Natural killer cell (primary cell): ENCODE results near the gene TENM3. TPM values are rescaled to one million over a fixed set of nuclear protein-coding genes. Genes with fewer than 3 reads are reported as not detected.
"Not testable (repeated sequence)": the region's sequence is repeated elsewhere in the genome, so short reads cannot be mapped to it uniquely, and the experiment has no call there.

Experiments used
- ATAC-seq, 3 donors: fragments of 150-1000 bp in 2 of 3; fragments of 200-7000 bp in 1 of 3; cut with Tn5 transposase; 1 replicate in 1 of 3; 2 replicates in 2 of 3; pipeline ENCODE4 v1.10.0; 2021; ENCODE audit warnings: mild to moderate bottlenecking in 2 of 3, moderate library complexity in 2 of 3
- DNase-seq, 2 donors: peaks; one replicate each; pipeline versions ENCODE4 v3.0.0 to v3.0.0-alpha.2; 2013 to 2021; ENCODE audit warnings: mixed read lengths in 1 of 2
- H3K27ac ChIP-seq: one replicate; pipeline ENCODE4 v1.5.1; 2013; ENCODE audit warnings: mild to moderate bottlenecking, low read length
- H3K27me3 ChIP-seq: one replicate; pipeline ENCODE4 v1.6.1; 2013; ENCODE audit warnings: low read length; ENCODE audit not compliant: control insufficient read depth, insufficient read depth
- H3K36me3 ChIP-seq: one replicate; pipeline ENCODE4 v1.6.1; 2013; ENCODE audit warnings: low read length; ENCODE audit not compliant: control insufficient read depth, insufficient read depth
- H3K4me1 ChIP-seq: one replicate; pipeline ENCODE4 v1.6.1; 2013; ENCODE audit warnings: low read length; ENCODE audit not compliant: control insufficient read depth, insufficient read depth
- H3K4me3 ChIP-seq: one replicate; pipeline ENCODE4 v1.5.1; 2013; ENCODE audit warnings: low read length
- H3K9me3 ChIP-seq: one replicate; pipeline ENCODE4 v1.6.1; 2013; ENCODE audit warnings: low read length; ENCODE audit not compliant: control insufficient read depth, insufficient read depth
- H3K27ac Mint-ChIP-seq, 2 donors: one replicate each; pipeline ENCODE4 v1.8.0; 2022; ENCODE audit warnings: mild to moderate bottlenecking in 2 of 2, mixed read lengths in 2 of 2, moderate library complexity in 1 of 2
- H3K27me3 Mint-ChIP-seq, 2 donors: one replicate each; pipeline ENCODE4 v1.8.0; 2022; ENCODE audit warnings: low read depth in 2 of 2, mixed read lengths in 2 of 2
- H3K36me3 Mint-ChIP-seq: one replicate; pipeline ENCODE4 v1.8.0; 2022; ENCODE audit warnings: mixed read lengths
- H3K4me1 Mint-ChIP-seq, 2 donors: one replicate each; pipeline ENCODE4 v1.8.0; 2022; ENCODE audit warnings: mixed read lengths in 2 of 2
- H3K4me3 Mint-ChIP-seq: one replicate; pipeline ENCODE4 v1.8.0; 2022; ENCODE audit warnings: mild to moderate bottlenecking, moderate library complexity, mixed read lengths
- H3K9me3 Mint-ChIP-seq, 2 donors: one replicate each; pipeline ENCODE4 v1.8.0; 2022; ENCODE audit warnings: mixed read lengths in 2 of 2
- CTCF ChIP-seq: fragments of 200-600 bp; IDR thresholded peaks from one replicate; pipeline ENCODE4 v1.8.0; 2022; ENCODE audit warnings: antibody characterized with exemption
- WGBS: methylation state at CpG from one replicate; pipeline ENCODE4 v1.1.7; 2013; ENCODE audit warnings: missing lambda C conversion rate; ENCODE audit not compliant: insufficient coverage; 5-methylcytosine and 5-hydroxymethylcytosine counted together
- intact Hi-C: fragments of 100-400 bp; cut with micrococcal nuclease; formaldehyde crosslinking; loops from one replicate; pipeline ENCODE4 v1.14.2; 2022
- total RNA-seq, 4 donors: library from RNA; stranded (reverse); fragments of 120-200 nt in 1 of 4; gene quantifications; one replicate each; pipeline versions ENCODE4 v1.2.3 to v1.2.4, GENCODE V29; 2013 to 2022

TENM3 gene
- total RNA-seq, 3 donors from 2014 or later (not counting 1 experiment from before 2014, with no cell fraction given), result not detected

- H3K9me3 Mint-ChIP-seq, result peaks cover 4 to 5% of the 10 kb centered on the region in 2 donors
- intact Hi-C loops, result no loop called here
- Histone ChIP-seq H3K36me3 (no peaks in the 10 kb centered on the region), H3K4me3 (no peak overlapping the region), H3K27me3 (no peaks in the 10 kb centered on the region), H3K4me1 (no peaks in the 10 kb centered on the region), H3K27ac (no peak overlapping the region), H3K9me3 (peaks cover 3% of the 10 kb centered on the region)
- no peaks in the 10 kb centered on the region for H3K36me3 Mint-ChIP-seq
- DNase-seq, result no peak
- H3K4me3 Mint-ChIP-seq, result no peak overlapping the region
- H3K27ac Mint-ChIP-seq, result no peak overlapping the region
- 87% methylated on average over 8 of the region's 8 CpGs for WGBS
- H3K4me1 Mint-ChIP-seq, result no peaks in the 10 kb centered on the region
- no peaks in the 10 kb centered on the region for H3K27me3 Mint-ChIP-seq
- no peak for TF ChIP-seq CTCF
- ATAC-seq, result no peak
These were observed 137.6 kb downstream of the TENM3 start for GRCh38 chr4:182380771-182381181.

DNA sequence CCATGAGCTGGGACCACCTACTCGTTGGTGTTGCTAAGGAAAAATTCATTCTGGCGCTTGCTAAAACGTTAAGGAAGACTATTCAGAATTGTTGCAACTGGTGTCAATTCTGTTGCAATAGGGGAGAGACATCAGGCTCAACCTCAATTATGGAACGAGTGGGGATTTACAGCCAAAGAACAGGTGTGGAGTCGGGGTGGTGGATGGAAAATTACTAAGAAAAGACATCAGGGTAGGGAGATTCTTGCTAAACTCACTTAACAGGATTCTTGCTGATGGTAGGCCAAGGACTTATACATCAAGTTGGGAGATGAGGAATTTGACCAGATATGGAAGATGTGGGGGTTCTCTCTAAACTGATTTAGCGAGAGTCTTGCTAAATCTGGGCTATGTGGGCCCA, 139.7 kb downstream of the TENM3 start:
- TF ChIP-seq CTCF, result no peak

GRCh38 chr4:182384631-182385091, 141.5 kb downstream of the TENM3 start:
- no peaks in the 10 kb centered on the region for H3K27me3 ChIP-seq
- H3K27ac Mint-ChIP-seq, result no peak overlapping the region
- H3K9me3 ChIP-seq, result no peaks in the 10 kb centered on the region
- intact Hi-C loops, result no loop called here
- no peak for DNase-seq
- H3K36me3 ChIP-seq, result no peaks in the 10 kb centered on the region
- no peak overlapping the region for H3K4me3 ChIP-seq
- 79% methylated on average over 6 of the region's 6 CpGs for WGBS
- no peaks in the 10 kb centered on the region for H3K4me1 Mint-ChIP-seq
- no peak overlapping the region for H3K4me3 Mint-ChIP-seq
- H3K36me3 Mint-ChIP-seq, result no peaks in the 10 kb centered on the region
- peaks cover 0 to 2% of the 10 kb centered on the region in 2 donors for H3K9me3 Mint-ChIP-seq
- no peak for ATAC-seq
- H3K27me3 Mint-ChIP-seq, result no peaks in the 10 kb centered on the region
- no peaks in the 10 kb centered on the region for H3K4me1 ChIP-seq
- H3K27ac ChIP-seq, result no peak overlapping the region
- TF ChIP-seq CTCF, result no peak

More for the DNA sequence above, 139.7 kb downstream of the TENM3 start:
- Mint-ChIP-seq H3K4me3 (no peak overlapping the region), H3K27ac (no peak overlapping the region), H3K9me3 (peaks cover 2 to 4% of the 10 kb centered on the region in 2 donors), H3K36me3 (no peaks in the 10 kb centered on the region), H3K27me3 (no peaks in the 10 kb centered on the region), H3K4me1 (no peaks in the 10 kb centered on the region)
- Histone ChIP-seq H3K4me3 (no peak overlapping the region), H3K9me3 (peaks cover under 1% of the 10 kb centered on the region), H3K27me3 (no peaks in the 10 kb centered on the region), H3K36me3 (no peaks in the 10 kb centered on the region), H3K27ac (no peak overlapping the region), H3K4me1 (no peaks in the 10 kb centered on the region)
- no peak for ATAC-seq
- 76% methylated on average over 6 of the region's 6 CpGs for WGBS
- no peak for DNase-seq
- intact Hi-C loops, result no loop called here

GRCh38 chr4:182385897-182386296, 142.7 kb downstream of the TENM3 start:
- intact Hi-C loops, result no loop called here
- Mint-ChIP-seq H3K27me3 (no peaks in the 10 kb centered on the region), H3K4me3 (no peak overlapping the region), H3K27ac (no peak overlapping the region), H3K4me1 (no peaks in the 10 kb centered on the region), H3K9me3 (peaks cover 0 to 2% of the 10 kb centered on the region in 2 donors), H3K36me3 (no peaks in the 10 kb centered on the region)
- no peaks in the 10 kb centered on the region for H3K27me3 ChIP-seq
- H3K36me3 ChIP-seq, result no peaks in the 10 kb centered on the region
- H3K4me1 ChIP-seq, result no peaks in the 10 kb centered on the region
- WGBS, result 60% methylated on average over 2 of the region's 2 CpGs
- TF ChIP-seq CTCF, result no peak
- DNase-seq (no peak), ATAC-seq (no peak)
- no peak overlapping the region for H3K4me3 ChIP-seq
- H3K27ac ChIP-seq, result no peak overlapping the region
- no peaks in the 10 kb centered on the region for H3K9me3 ChIP-seq

DNA sequence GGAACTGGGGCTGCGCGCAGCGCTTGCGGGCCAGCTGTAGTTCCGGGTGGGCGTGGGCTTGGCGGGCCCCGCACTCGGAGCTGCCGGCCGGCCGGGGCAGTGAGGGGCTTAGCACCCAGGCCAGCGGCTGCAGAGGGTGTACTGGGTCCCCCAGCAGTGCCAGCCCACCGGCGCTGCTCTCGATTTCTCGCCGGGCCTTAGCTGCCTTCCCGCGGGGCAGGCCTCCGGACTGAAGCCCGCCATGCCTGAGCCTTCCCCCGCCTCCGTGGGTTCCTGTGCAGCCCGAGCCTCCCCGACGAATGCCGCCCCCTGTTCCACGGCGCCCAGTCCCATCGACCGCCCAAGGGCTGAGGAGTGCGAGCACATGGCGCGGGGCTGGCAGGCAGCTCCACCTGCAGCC, 143.4 kb downstream of the TENM3 start:
- H3K4me1 Mint-ChIP-seq, H3K27ac Mint-ChIP-seq, H3K4me1 ChIP-seq, H3K9me3 ChIP-seq, H3K27me3 ChIP-seq, H3K27me3 Mint-ChIP-seq, ATAC-seq, H3K36me3 Mint-ChIP-seq, DNase-seq, intact Hi-C loops, H3K36me3 ChIP-seq, H3K4me3 Mint-ChIP-seq, H3K9me3 Mint-ChIP-seq, H3K4me3 ChIP-seq, H3K27ac ChIP-seq: not testable (repeated sequence)
- 95% methylated on average over 35 of the region's 35 CpGs for WGBS
